Middle frontal gyrus (tissue), 1 donor: Measurements from ENCODE around the gene RIBC1.
A peak's percentile ranks its signal among the peaks of the same experiment; 100 is the strongest.
"Not testable (repeated sequence)": the region's sequence is repeated elsewhere in the genome, so short reads cannot be mapped to it uniquely, and the experiment has no call there.

Experiments
- DNase-seq: peaks from one replicate; pipeline ENCODE4 v3.0.0-alpha.2; 2015; ENCODE audit warnings: low spot score; ENCODE audit errors: extremely low spot score

The RIBC1 gene

DNA sequence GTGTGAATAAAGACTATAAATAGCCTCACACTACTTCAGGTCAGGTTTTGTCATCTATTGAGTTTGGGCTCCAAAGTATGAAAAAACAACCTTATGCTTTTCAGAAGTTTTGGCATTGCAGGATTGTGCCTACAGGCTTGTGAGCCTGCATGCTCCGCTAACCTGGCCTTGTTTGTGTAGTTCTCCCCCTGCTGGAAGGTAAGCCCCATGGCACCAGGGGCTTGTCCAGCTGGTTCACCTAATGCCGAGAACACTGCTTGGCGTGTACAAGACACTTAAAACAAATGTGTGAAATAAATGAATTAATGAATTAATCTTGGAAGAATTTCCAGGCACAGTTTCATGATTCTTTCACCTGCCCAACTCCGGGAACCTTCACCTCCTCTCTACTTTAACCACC, 13.3 kb downstream of the RIBC1 start:
- DNase-seq, result peak; percentile 22

DNA sequence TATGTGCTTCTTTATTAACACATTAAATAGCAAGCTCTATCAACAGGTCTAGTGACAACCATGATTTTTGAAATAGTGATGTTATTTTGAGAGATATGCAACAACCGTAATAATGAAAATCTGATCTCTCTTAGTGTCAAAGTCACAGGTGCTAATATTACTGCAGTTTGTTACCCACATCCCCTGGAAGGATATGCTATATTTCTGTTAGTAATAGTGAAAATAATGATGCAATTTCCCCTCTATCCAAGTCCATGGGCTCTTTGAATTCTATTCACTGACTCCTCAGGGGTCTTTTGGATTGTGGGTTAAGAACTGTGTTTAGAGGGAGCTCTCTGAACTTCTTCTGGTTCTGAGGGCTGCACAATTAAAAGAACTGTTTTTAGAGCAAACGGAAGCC, 14.5 kb downstream of the RIBC1 start:
- no peak for DNase-seq

GRCh38 chrX:53438174-53438831, 15.6 kb downstream of the RIBC1 start:
- DNase-seq, result no peak

DNA sequence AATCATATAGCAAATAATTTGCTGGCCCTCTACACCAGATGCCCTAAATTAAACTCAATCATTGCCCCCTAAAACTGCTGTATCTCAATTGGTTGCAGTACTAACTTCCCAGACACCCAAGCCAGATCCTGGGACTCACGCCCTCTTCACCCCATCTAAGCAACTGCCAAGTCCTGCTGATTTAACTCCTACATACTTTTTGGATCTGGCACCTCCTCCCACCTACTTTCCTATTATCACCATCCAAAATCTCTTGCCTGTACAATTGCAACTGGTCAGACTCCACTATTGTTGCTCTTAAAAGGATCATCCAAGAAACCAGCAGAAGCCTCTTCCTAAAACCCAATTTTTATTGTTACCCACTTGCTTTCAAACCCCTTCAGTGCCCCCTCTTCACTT, 16.2 kb downstream of the RIBC1 start:
- no peak for DNase-seq

DNA sequence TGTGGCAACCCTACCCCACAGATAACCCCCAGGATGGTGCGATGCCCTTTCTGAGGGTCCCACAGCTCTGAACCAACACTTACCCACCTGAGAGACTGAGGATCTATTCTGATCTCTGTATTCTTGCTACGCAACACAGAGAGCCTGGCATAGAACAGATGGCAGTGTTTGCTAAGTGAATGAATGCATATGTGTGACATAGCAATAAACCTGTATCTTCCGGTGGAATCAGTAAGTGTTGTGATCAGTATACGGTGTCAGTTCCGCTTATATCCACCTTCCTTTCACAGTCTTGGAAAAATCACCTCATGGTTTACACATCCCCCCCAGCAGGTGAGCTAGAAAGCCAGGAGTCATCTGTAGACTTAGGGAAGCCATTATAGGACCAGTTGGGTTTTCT, 17.4 kb downstream of the RIBC1 start:
- DNase-seq, result no peak

GRCh38 chrX:53440621-53441517, 18.2 kb downstream of the RIBC1 start:
- no peak for DNase-seq

- peak; percentile 24 for DNase-seq
Observed at GRCh38 chrX:53441531-53442321, 19.1 kb downstream of the RIBC1 start.

DNA sequence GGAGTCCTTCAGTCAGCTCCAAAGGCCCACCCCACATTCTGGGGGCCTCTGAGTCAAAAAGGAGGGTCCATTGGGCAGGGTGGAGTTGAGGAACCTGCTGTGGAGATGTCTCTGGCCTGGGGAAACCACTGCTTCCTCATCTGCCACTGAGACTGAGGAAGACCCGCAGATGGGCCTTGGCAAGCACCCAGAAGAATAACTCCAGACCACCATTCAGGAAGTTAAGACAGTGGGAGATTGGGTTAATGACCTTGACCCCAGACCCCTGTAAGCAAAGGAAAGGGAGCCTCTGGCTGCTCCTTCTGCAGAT, 19.6 kb downstream of the RIBC1 start:
- no peak for DNase-seq

GRCh38 chrX:53445977-53446376, 23.3 kb downstream of the RIBC1 start:
- DNase-seq, result no peak

DNA sequence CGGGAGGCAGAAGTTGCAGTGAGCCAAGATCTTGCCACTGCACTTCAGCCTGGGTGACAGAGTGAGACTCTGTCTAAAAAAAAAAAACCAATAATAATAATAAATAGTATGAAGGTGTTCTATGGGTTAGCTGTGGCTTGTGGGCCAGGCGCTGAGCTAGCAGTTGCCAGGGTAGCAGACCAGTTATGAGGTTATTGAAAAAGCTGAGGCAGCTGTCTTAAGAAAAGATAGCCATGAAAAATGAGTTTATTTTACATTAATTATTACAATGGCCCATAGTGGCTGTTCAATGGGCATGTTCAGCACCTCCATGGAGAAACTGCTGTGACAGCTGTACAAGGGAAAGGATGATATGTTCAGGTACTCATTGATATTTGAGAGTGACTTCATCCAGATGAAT, 24.8 kb downstream of the RIBC1 start:
- no peak for DNase-seq

DNA sequence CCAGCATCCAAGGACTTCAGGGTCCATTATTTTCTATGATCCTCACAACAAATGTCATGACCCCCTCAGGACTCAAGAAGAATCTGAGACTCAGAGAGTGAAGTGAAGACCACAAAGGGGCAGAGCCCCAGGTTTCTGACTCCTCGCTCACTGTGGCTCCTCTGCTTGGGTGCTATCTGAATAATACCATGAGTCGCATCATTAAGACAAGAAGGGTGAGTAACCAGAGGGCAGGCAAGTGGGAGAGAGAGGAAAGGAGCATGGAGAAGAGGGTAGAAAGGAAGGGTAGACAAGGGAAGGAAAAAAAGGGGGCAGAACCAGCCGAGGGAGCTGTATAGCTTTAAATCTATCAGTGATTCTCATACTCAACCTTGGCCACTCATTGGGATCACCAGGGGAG, 27.0 kb downstream of the RIBC1 start:
- DNase-seq, result no peak

GRCh38 chrX:53452812-53453211, 30.1 kb downstream of the RIBC1 start:
- DNase-seq, result no peak

- no peak for DNase-seq
Observed at GRCh38 chrX:53456254-53456653, 33.6 kb downstream of the RIBC1 start.

GRCh38 chrX:53458082-53458481, 35.4 kb downstream of the RIBC1 start:
- DNase-seq, result no peak

- not testable (repeated sequence) for DNase-seq
Observed at GRCh38 chrX:53468659-53469058, 46.0 kb downstream of the RIBC1 start.

GRCh38 chrX:53471346-53471745, 48.7 kb downstream of the RIBC1 start:
- no peak for DNase-seq

GRCh38 chrX:53474707-53475106, 52.0 kb downstream of the RIBC1 start:
- DNase-seq, result no peak

GRCh38 chrX:53476371-53476770, 53.7 kb downstream of the RIBC1 start:
- no peak for DNase-seq

DNA sequence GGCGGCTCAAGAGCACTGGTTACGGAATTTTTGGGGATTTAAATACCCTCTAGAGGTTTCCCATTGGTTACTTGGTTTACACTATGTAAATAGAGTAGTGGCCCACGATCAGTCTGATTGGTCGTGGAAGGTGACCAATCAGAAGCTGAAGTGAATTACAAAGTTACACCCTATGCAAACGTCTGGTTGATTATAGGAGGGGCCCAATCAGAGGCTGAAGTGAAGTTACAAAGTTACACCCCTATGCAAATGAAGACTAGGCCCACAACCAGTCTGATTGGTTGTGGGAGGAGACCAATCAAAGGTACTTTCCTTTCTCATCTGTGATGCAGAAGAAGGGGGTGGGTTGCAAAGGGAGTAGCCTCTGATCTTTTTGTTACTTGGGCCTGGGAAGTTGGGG, 56.6 kb downstream of the RIBC1 start:
- no peak for DNase-seq
